Uterus (tissue), 2 donors: ENCODE measurements around the gene C10orf95.

Experiments
- CTCF ChIP-seq, 4 experiments: fragments of 200-600 bp in 2 of 4; fragments of 450-650 bp in 2 of 4; sonication (generic) in 2 of 4; IDR thresholded peaks; one replicate each; pipeline ENCODE4 v1.5.1; 2016 to 2019; ENCODE audit warnings: antibody characterized with exemption in 4 of 4, mild to moderate bottlenecking in 2 of 4, moderate library complexity in 1 of 4
- POLR2A ChIP-seq, 2 donors: fragments of 450-650 bp; IDR thresholded peaks; one replicate each; pipeline ENCODE4 v1.6.1; 2016; ENCODE audit warnings: antibody characterized with exemption in 2 of 2, mild to moderate bottlenecking in 1 of 2, moderate library complexity in 1 of 2

- TF ChIP-seq CTCF (IDR thresholded peaks at IDR 0.05) = no peak
- no peak for TF ChIP-seq POLR2A (IDR thresholded peaks at IDR 0.05)
Measured at GRCh38 chr10:102437515-102437914, 13.8 kb downstream of the C10orf95 start.
